MCF 10A (cell line): ENCODE results near the gene DGCR8. TPM values are rescaled to one million over a fixed set of nuclear protein-coding genes. Genes with fewer than 3 reads are reported as not detected.

Experiments
- BruUV-seq: library from RNA; stranded (reverse); fragments of 400-500 nt; replicated peaks from 2 replicates; lab custom pipeline; 2021; lab: Mats Ljungman, UMichigan
- CTCF ChIA-PET: fragments of 300-600 bp; sonication (Branson Sonifier 250); formaldehyde crosslinking; extraction: SDS; loops from one replicate; lab custom pipeline; 2021; ENCODE audit warnings: antibody characterized with exemption, inconsistent platforms; lab: Yijun Ruan, JAX
- POLR2A ChIA-PET: fragments of 300-600, 350-650 bp; sonication (Branson Sonifier 250); formaldehyde crosslinking; extraction: SDS; loops from one replicate; lab custom pipeline; 2020; ENCODE audit warnings: antibody characterized with exemption, inconsistent platforms; lab: Yijun Ruan, JAX
- DNase-seq: peaks from one replicate; pipeline ENCODE4 v3.0.0-alpha.2; 2018; ENCODE audit not compliant: unreplicated experiment
- H3K27ac Mint-ChIP-seq: one replicate; pipeline ENCODE4 v1.8.0; 2022; ENCODE audit warnings: mild to moderate bottlenecking, low read depth, mixed read lengths; ENCODE audit not compliant: unreplicated experiment
- H3K27me3 Mint-ChIP-seq: one replicate; pipeline ENCODE4 v1.8.0; 2022; ENCODE audit warnings: mixed read lengths; ENCODE audit not compliant: insufficient read depth, unreplicated experiment
- H3K36me3 Mint-ChIP-seq: one replicate; pipeline ENCODE4 v1.8.0; 2022; ENCODE audit warnings: mild to moderate bottlenecking, moderate library complexity, mixed read lengths; ENCODE audit not compliant: insufficient read depth, unreplicated experiment
- H3K4me1 Mint-ChIP-seq: one replicate; pipeline ENCODE4 v1.8.0; 2022; ENCODE audit warnings: mixed read lengths; ENCODE audit not compliant: insufficient read depth, unreplicated experiment
- H3K4me3 Mint-ChIP-seq: one replicate; pipeline ENCODE4 v1.8.0; 2022; ENCODE audit warnings: mild to moderate bottlenecking, moderate library complexity, mixed read lengths; ENCODE audit not compliant: unreplicated experiment
- H3K9me3 Mint-ChIP-seq: one replicate; pipeline ENCODE4 v1.8.0; 2022; ENCODE audit warnings: mixed read lengths; ENCODE audit not compliant: unreplicated experiment
- CTCF ChIP-seq: fragments of 200-600 bp; IDR thresholded peaks from one replicate; pipeline ENCODE4 v1.8.0; 2022; ENCODE audit warnings: antibody characterized with exemption, mild to moderate bottlenecking; ENCODE audit not compliant: unreplicated experiment
- intact Hi-C: fragments of 100-400 bp; cut with micrococcal nuclease; formaldehyde crosslinking; loops from 2 replicates; pipeline ENCODE4 v1.14.1; 2022
- total RNA-seq: library from RNA; stranded (reverse); gene quantifications from 2 replicates; pipeline ENCODE4 v1.2.3, GENCODE V29; 2022

Gene DGCR8
- total RNA-seq, 1 experiment from 2014 or later, result 40.8 TPM

GRCh38 chr22:20139391-20140106, 59.5 kb downstream of the DGCR8 start:
- no peak overlapping the region for H3K4me3 Mint-ChIP-seq
- H3K27me3 Mint-ChIP-seq, result no peaks in the 10 kb centered on the region
- intact Hi-C loops, result no loop called here
- H3K36me3 Mint-ChIP-seq, result peaks cover 7% of the 10 kb centered on the region
- ChIA-PET CTCF (no interaction called here), POLR2A (no interaction called here)
- H3K27ac Mint-ChIP-seq, result no peak overlapping the region
- H3K9me3 Mint-ChIP-seq, result no peaks in the 10 kb centered on the region
- no peaks in the 10 kb centered on the region for H3K4me1 Mint-ChIP-seq
- BruUV-seq, result no TSS peak
- TF ChIP-seq CTCF, result no peak
- DNase-seq, result no peak

- ChIA-PET POLR2A (no interaction called here), CTCF (no interaction called here)
- H3K4me1 Mint-ChIP-seq, result no peaks in the 10 kb centered on the region
- no peaks in the 10 kb centered on the region for H3K9me3 Mint-ChIP-seq
- H3K4me3 Mint-ChIP-seq, result no peak overlapping the region
- no peak overlapping the region for H3K27ac Mint-ChIP-seq
- no TSS peak for BruUV-seq
- no peak for TF ChIP-seq CTCF
- H3K27me3 Mint-ChIP-seq, result no peaks in the 10 kb centered on the region
- DNase-seq, result no peak
- intact Hi-C loops, result no loop called here
- peaks cover 7% of the 10 kb centered on the region for H3K36me3 Mint-ChIP-seq
Observed at GRCh38 chr22:20140107-20140445, 60.0 kb downstream of the DGCR8 start.

GRCh38 chr22:20140521-20140964, 60.5 kb downstream of the DGCR8 start:
- Mint-ChIP-seq H3K4me1 (no peaks in the 10 kb centered on the region), H3K27ac (no peak overlapping the region), H3K36me3 (peaks cover 7% of the 10 kb centered on the region), H3K4me3 (no peak overlapping the region), H3K27me3 (no peaks in the 10 kb centered on the region), H3K9me3 (no peaks in the 10 kb centered on the region)
- intact Hi-C loops, result no loop called here
- no TSS peak for BruUV-seq
- no peak for TF ChIP-seq CTCF
- ChIA-PET POLR2A (no interaction called here), CTCF (no interaction called here)
- no peak for DNase-seq

GRCh38 chr22:20141186-20142077, 61.4 kb downstream of the DGCR8 start:
- ChIA-PET CTCF (no interaction called here), POLR2A (no interaction called here)
- no TSS peak for BruUV-seq
- no peak for TF ChIP-seq CTCF
- Mint-ChIP-seq H3K4me1 (no peaks in the 10 kb centered on the region), H3K4me3 (no peak overlapping the region), H3K27ac (peak overlapping the region; percentile 31), H3K9me3 (no peaks in the 10 kb centered on the region), H3K27me3 (no peaks in the 10 kb centered on the region), H3K36me3 (peaks cover 7% of the 10 kb centered on the region)
- intact Hi-C loops, result no loop called here
- no peak for DNase-seq
